ENCODE results near the gene MAPK7. TPM values are rescaled to one million over a fixed set of nuclear protein-coding genes. Genes with fewer than 3 reads are reported as not detected.

The MAPK7 gene
- 7.8 TPM for total RNA-seq

GRCh38 chr17:19378416-19379360 lies at the start of gene MAPK7:
MAPK7 (plus strand) TSS chr17:19378498; CDS start chr17:19378901, 403 bp downstream.
- Histone ChIP-seq H3K9ac (ENCODE audit: low read depth in 1 of 3, low read length in 3 of 3) (peak within 1 kb of the TSS; percentile 92 to 94 (median 93)), H3K9me3 (ENCODE audit: control insufficient read depth in 3 of 3, low read length in 3 of 3) (no peaks in the 10 kb centered on the region), H3K27me3 (ENCODE audit: control insufficient read depth in 3 of 3, insufficient read depth in 3 of 3, low read length in 3 of 3) (no peaks in the 10 kb centered on the region), H3K4me3 (ENCODE audit: low read length in 3 of 3) (peak within 1 kb of the TSS; percentile 81 to 94 (median 92)), H3K36me3 (ENCODE audit: control insufficient read depth in 3 of 3, insufficient read depth in 3 of 3, low read length in 3 of 3) (peaks cover 32 to 36% (median 34%) of the 10 kb centered on the region in 3 donors), H3K27ac (ENCODE audit: low read depth, low read length) (peak within 1 kb of the TSS; percentile 97), H3K4me1 (ENCODE audit: control insufficient read depth in 3 of 3, insufficient read depth in 3 of 3, low read length in 3 of 3) (peaks cover 20 to 29% (median 22%) of the 10 kb centered on the region in 3 donors)

- Histone ChIP-seq H3K4me3 (ENCODE audit: low read length in 3 of 3) (no peak overlapping the region), H3K27me3 (ENCODE audit: control insufficient read depth in 3 of 3, insufficient read depth in 3 of 3, low read length in 3 of 3) (no peaks in the 10 kb centered on the region), H3K27ac (ENCODE audit: low read depth, low read length) (no peak overlapping the region), H3K36me3 (ENCODE audit: control insufficient read depth in 3 of 3, insufficient read depth in 3 of 3, low read length in 3 of 3) (peaks cover 12 to 25% (median 24%) of the 10 kb centered on the region in 3 donors), H3K9me3 (ENCODE audit: control insufficient read depth in 3 of 3, low read length in 3 of 3) (no peaks in the 10 kb centered on the region), H3K9ac (ENCODE audit: low read depth in 1 of 3, low read length in 3 of 3) (no peak overlapping the region), H3K4me1 (ENCODE audit: control insufficient read depth in 3 of 3, insufficient read depth in 3 of 3, low read length in 3 of 3) (peaks cover 0 to 7% (median 4%) of the 10 kb centered on the region in 3 donors)
These were observed 49.2 kb upstream of the MAPK7 start for GRCh38 chr17:19329136-19329535.

GRCh38 chr17:19329839-19330238 lies 48.5 kb upstream of the MAPK7 start:
- no peaks in the 10 kb centered on the region for H3K27me3 ChIP-seq (ENCODE audit: control insufficient read depth in 3 of 3, insufficient read depth in 3 of 3, low read length in 3 of 3)
- H3K4me1 ChIP-seq (ENCODE audit: control insufficient read depth in 3 of 3, insufficient read depth in 3 of 3, low read length in 3 of 3), result peaks cover 0 to 7% (median 4%) of the 10 kb centered on the region in 3 donors
- H3K4me3 ChIP-seq (ENCODE audit: low read length in 3 of 3), result no peak overlapping the region
- H3K27ac ChIP-seq (ENCODE audit: low read depth, low read length), result no peak overlapping the region
- no peak overlapping the region for H3K9ac ChIP-seq (ENCODE audit: low read depth in 1 of 3, low read length in 3 of 3)
- peaks cover 12 to 27% (median 26%) of the 10 kb centered on the region in 3 donors for H3K36me3 ChIP-seq (ENCODE audit: control insufficient read depth in 3 of 3, insufficient read depth in 3 of 3, low read length in 3 of 3)
- H3K9me3 ChIP-seq (ENCODE audit: control insufficient read depth in 3 of 3, low read length in 3 of 3), result no peaks in the 10 kb centered on the region

- peaks cover 0 to 7% (median 4%) of the 10 kb centered on the region in 3 donors for H3K4me1 ChIP-seq (ENCODE audit: control insufficient read depth in 3 of 3, insufficient read depth in 3 of 3, low read length in 3 of 3)
- H3K36me3 ChIP-seq (ENCODE audit: control insufficient read depth in 3 of 3, insufficient read depth in 3 of 3, low read length in 3 of 3), result peaks cover 12 to 27% (median 26%) of the 10 kb centered on the region in 3 donors
- no peak overlapping the region for H3K9ac ChIP-seq (ENCODE audit: low read depth in 1 of 3, low read length in 3 of 3)
- no peaks in the 10 kb centered on the region for H3K9me3 ChIP-seq (ENCODE audit: control insufficient read depth in 3 of 3, low read length in 3 of 3)
- no peak overlapping the region for H3K27ac ChIP-seq (ENCODE audit: low read depth, low read length)
- no peaks in the 10 kb centered on the region for H3K27me3 ChIP-seq (ENCODE audit: control insufficient read depth in 3 of 3, insufficient read depth in 3 of 3, low read length in 3 of 3)
- no peak overlapping the region for H3K4me3 ChIP-seq (ENCODE audit: low read length in 3 of 3)
These were observed 48.0 kb upstream of the MAPK7 start for GRCh38 chr17:19330271-19330670.

- no peak overlapping the region for H3K4me3 ChIP-seq (ENCODE audit: low read length in 3 of 3)
- peaks cover 4 to 12% (median 10%) of the 10 kb centered on the region in 3 donors for H3K4me1 ChIP-seq (ENCODE audit: control insufficient read depth in 3 of 3, insufficient read depth in 3 of 3, low read length in 3 of 3)
- no peak overlapping the region for H3K27ac ChIP-seq (ENCODE audit: low read depth, low read length)
- H3K9me3 ChIP-seq (ENCODE audit: control insufficient read depth in 3 of 3, low read length in 3 of 3), result no peaks in the 10 kb centered on the region
- peaks cover 12 to 27% (median 26%) of the 10 kb centered on the region in 3 donors for H3K36me3 ChIP-seq (ENCODE audit: control insufficient read depth in 3 of 3, insufficient read depth in 3 of 3, low read length in 3 of 3)
- H3K9ac ChIP-seq (ENCODE audit: low read depth in 1 of 3, low read length in 3 of 3), result no peak overlapping the region
- H3K27me3 ChIP-seq (ENCODE audit: control insufficient read depth in 3 of 3, insufficient read depth in 3 of 3, low read length in 3 of 3), result no peaks in the 10 kb centered on the region
These were observed 47.2 kb upstream of the MAPK7 start for GRCh38 chr17:19331134-19331533.

GRCh38 chr17:19331543-19332245 lies 46.6 kb upstream of the MAPK7 start:
- Histone ChIP-seq H3K9me3 (ENCODE audit: control insufficient read depth in 3 of 3, low read length in 3 of 3) (no peaks in the 10 kb centered on the region), H3K4me3 (ENCODE audit: low read length in 3 of 3) (no peak overlapping the region), H3K36me3 (ENCODE audit: control insufficient read depth in 3 of 3, insufficient read depth in 3 of 3, low read length in 3 of 3) (peaks cover 12 to 29% (median 26%) of the 10 kb centered on the region in 3 donors), H3K4me1 (ENCODE audit: control insufficient read depth in 3 of 3, insufficient read depth in 3 of 3, low read length in 3 of 3) (peaks cover 4 to 16% (median 13%) of the 10 kb centered on the region in 3 donors), H3K9ac (ENCODE audit: low read depth in 1 of 3, low read length in 3 of 3) (no peak overlapping the region), H3K27me3 (ENCODE audit: control insufficient read depth in 3 of 3, insufficient read depth in 3 of 3, low read length in 3 of 3) (no peaks in the 10 kb centered on the region), H3K27ac (ENCODE audit: low read depth, low read length) (no peak overlapping the region)

- Histone ChIP-seq H3K4me3 (ENCODE audit: low read length in 3 of 3) (no peak overlapping the region), H3K9me3 (ENCODE audit: control insufficient read depth in 3 of 3, low read length in 3 of 3) (no peaks in the 10 kb centered on the region), H3K9ac (ENCODE audit: low read depth in 1 of 3, low read length in 3 of 3) (no peak overlapping the region), H3K4me1 (ENCODE audit: control insufficient read depth in 3 of 3, insufficient read depth in 3 of 3, low read length in 3 of 3) (peaks cover 10 to 24% (median 13%) of the 10 kb centered on the region in 3 donors), H3K27ac (ENCODE audit: low read depth, low read length) (no peak overlapping the region), H3K36me3 (ENCODE audit: control insufficient read depth in 3 of 3, insufficient read depth in 3 of 3, low read length in 3 of 3) (peaks cover 12 to 27% (median 24%) of the 10 kb centered on the region in 3 donors), H3K27me3 (ENCODE audit: control insufficient read depth in 3 of 3, insufficient read depth in 3 of 3, low read length in 3 of 3) (no peaks in the 10 kb centered on the region)
These were observed 45.7 kb upstream of the MAPK7 start for GRCh38 chr17:19332371-19333131.

- Histone ChIP-seq H3K4me3 (ENCODE audit: low read length in 3 of 3) (no peak overlapping the region), H3K27me3 (ENCODE audit: control insufficient read depth in 3 of 3, insufficient read depth in 3 of 3, low read length in 3 of 3) (no peaks in the 10 kb centered on the region), H3K9ac (ENCODE audit: low read depth in 1 of 3, low read length in 3 of 3) (no peak overlapping the region), H3K4me1 (ENCODE audit: control insufficient read depth in 3 of 3, insufficient read depth in 3 of 3, low read length in 3 of 3) (peaks cover 15 to 27% (median 15%) of the 10 kb centered on the region in 3 donors), H3K27ac (ENCODE audit: low read depth, low read length) (no peak overlapping the region), H3K9me3 (ENCODE audit: control insufficient read depth in 3 of 3, low read length in 3 of 3) (no peaks in the 10 kb centered on the region), H3K36me3 (ENCODE audit: control insufficient read depth in 3 of 3, insufficient read depth in 3 of 3, low read length in 3 of 3) (peaks cover 12 to 27% (median 24%) of the 10 kb centered on the region in 3 donors)
These were observed 45.2 kb upstream of the MAPK7 start for GRCh38 chr17:19333132-19333440.

- Histone ChIP-seq H3K9ac (ENCODE audit: low read depth in 1 of 3, low read length in 3 of 3) (no peak overlapping the region), H3K9me3 (ENCODE audit: control insufficient read depth in 3 of 3, low read length in 3 of 3) (no peaks in the 10 kb centered on the region), H3K36me3 (ENCODE audit: control insufficient read depth in 3 of 3, insufficient read depth in 3 of 3, low read length in 3 of 3) (peaks cover 12 to 25% (median 20%) of the 10 kb centered on the region in 3 donors), H3K27ac (ENCODE audit: low read depth, low read length) (no peak overlapping the region), H3K27me3 (ENCODE audit: control insufficient read depth in 3 of 3, insufficient read depth in 3 of 3, low read length in 3 of 3) (no peaks in the 10 kb centered on the region), H3K4me1 (ENCODE audit: control insufficient read depth in 3 of 3, insufficient read depth in 3 of 3, low read length in 3 of 3) (peaks cover 18 to 27% (median 20%) of the 10 kb centered on the region in 3 donors), H3K4me3 (ENCODE audit: low read length in 3 of 3) (no peak overlapping the region)
These were observed 44.5 kb upstream of the MAPK7 start for GRCh38 chr17:19333736-19334290.
